Hepatocyte (in vitro differentiated cells): Measurements from ENCODE around the gene NHS.

ENCODE experiments used
- EZH2 ChIP-seq: fragments of 200-600 bp; sonication (generic); IDR thresholded peaks from 2 replicates; pipeline ENCODE4 v1.6.1; 2016; ENCODE audit warnings: antibody characterized with exemption, mild to moderate bottlenecking, borderline replicate concordance
- EZH2phosphoT487 ChIP-seq: fragments of 200-600 bp; sonication (generic); IDR thresholded peaks from one replicate; pipeline ENCODE4 v1.6.1; 2018; ENCODE audit warnings: antibody characterized with exemption, mild to moderate bottlenecking, low read depth, moderate library complexity; ENCODE audit not compliant: unreplicated experiment, severe bottlenecking
- TF ChIP-seq, protein P1 (sequence below): fragments of 200-600 bp; sonication (generic); IDR thresholded peaks from 2 replicates; pipeline ENCODE4 v1.5.1; 2016; ENCODE audit warnings: antibody characterized with exemption, mild to moderate bottlenecking; ENCODE audit not compliant: poor library complexity

GRCh38 chrX:17485391-17485790, 110.4 kb downstream of the NHS start:
- TF ChIP-seq, protein P1, sequence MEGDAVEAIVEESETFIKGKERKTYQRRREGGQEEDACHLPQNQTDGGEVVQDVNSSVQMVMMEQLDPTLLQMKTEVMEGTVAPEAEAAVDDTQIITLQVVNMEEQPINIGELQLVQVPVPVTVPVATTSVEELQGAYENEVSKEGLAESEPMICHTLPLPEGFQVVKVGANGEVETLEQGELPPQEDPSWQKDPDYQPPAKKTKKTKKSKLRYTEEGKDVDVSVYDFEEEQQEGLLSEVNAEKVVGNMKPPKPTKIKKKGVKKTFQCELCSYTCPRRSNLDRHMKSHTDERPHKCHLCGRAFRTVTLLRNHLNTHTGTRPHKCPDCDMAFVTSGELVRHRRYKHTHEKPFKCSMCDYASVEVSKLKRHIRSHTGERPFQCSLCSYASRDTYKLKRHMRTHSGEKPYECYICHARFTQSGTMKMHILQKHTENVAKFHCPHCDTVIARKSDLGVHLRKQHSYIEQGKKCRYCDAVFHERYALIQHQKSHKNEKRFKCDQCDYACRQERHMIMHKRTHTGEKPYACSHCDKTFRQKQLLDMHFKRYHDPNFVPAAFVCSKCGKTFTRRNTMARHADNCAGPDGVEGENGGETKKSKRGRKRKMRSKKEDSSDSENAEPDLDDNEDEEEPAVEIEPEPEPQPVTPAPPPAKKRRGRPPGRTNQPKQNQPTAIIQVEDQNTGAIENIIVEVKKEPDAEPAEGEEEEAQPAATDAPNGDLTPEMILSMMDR, result no peak
- TF ChIP-seq EZH2phosphoT487, result no peak
- TF ChIP-seq EZH2, result no peak
